GM18858 (cell line): ENCODE measurements around the gene POFUT1.
"Not testable (repeated sequence)": the region's sequence is repeated elsewhere in the genome, so short reads cannot be mapped to it uniquely, and the experiment has no call there.

Experiments used
- ATAC-seq: cut with Tn5 transposase; IDR thresholded peaks from one replicate; pipeline ENCODE4 v1.9.1; 2021; ENCODE audit not compliant: unreplicated experiment

Gene POFUT1

DNA sequence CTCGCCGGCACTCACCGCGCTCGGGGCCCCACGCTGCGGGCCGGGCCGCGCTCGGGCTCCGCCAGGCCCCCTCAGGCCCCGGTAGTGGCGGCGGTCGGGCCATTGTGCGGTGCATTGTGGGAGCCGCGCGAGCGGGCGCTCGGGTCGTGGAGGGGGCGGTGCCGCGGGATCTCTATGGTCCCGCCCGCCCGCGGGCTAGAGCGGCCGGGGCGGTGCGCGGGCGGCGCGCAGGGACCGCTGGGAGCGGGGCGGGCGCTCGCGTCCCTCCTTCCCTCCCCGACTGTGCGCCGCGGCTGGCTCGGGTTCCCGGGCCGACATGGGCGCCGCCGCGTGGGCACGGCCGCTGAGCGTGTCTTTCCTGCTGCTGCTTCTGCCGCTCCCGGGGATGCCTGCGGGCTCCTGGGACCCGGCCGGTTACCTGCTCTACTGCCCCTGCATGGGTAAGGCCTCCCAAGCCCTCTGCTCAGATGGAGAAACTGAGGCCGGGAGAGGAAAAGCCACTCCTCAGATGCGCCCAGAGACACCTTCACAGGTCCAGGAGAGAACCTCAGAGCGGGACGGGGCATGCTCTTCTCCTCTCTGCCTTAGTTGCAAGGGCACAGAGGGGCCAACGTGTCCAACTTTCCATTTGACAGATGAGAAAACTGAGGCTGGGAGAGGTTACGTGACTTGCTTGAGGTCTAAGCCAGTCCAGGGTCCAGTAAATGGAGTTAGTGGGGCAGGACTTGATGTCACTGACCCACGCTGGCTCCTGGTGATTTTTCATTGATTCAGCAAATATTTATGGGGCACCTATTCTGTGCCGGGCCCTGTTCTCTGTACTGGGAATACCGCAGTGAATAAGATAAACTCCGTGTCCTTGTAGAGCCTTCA lies at the start of gene POFUT1, which contains the start of gene PLAGL2:
TSS of gene POFUT1 (plus strand) at position 255 of the 873 bp plus-strand sequence. CDS start at position 317, 62 bp downstream.
TSS of gene PLAGL2 (minus strand) at position 118 of the 873 bp plus-strand sequence. CDS start 5,565 bp downstream, outside the sequence.
- peak; percentile 84 for ATAC-seq

DNA sequence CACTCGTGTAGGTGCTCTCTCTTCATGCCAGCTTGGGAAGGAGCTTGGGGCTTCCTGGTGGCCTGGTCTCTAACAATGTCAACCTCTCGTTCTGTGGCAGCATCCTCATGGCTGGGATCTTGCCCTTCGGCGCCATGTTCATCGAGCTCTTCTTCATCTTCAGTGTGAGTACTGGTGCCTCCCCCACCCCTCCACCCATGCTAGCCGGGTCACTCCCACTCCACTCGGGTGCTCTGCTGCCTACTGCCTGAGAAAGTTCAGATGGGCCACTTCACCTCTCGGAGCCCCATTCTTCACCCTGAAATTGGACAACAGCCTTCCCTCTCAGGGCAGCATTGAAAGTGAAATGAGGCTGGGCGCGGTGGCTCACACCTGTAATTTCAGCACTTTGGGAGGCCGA lies 49.3 kb upstream of the POFUT1 start:
- no peak for ATAC-seq

DNA sequence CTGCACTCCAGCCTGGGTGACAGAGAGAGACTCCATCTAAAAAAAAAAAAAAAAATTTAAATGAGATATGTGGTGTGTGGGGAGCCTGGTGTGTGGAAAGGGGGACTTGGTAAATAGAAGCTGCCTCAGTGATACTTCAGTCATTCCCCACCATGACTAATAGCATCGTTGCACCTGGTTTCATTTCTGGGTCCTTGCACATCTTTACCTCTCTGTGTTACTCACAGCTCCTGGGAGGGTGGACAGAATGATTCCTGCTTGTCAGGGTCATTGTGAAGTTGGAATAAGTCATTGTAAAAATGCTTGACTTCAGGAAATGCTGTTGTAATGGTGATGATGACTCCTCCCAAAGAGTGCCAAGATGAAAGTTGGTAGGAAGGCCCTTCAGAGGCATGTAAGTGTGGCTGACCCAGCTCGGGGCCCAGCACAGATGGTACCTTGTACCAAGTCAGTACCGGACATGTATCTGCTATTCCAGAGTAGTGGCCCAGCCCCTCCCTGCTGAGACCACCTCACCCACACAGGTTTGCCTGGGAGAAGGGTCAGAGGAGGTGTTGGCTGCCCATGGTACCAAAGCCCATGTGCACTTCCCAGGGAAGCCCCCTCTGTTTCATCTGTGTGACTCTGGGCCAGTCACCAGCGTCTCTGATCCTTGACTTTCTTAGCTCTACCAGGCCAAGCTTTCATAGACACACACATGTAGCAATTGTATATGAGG lies 48.6 kb upstream of the POFUT1 start:
- no peak for ATAC-seq

DNA sequence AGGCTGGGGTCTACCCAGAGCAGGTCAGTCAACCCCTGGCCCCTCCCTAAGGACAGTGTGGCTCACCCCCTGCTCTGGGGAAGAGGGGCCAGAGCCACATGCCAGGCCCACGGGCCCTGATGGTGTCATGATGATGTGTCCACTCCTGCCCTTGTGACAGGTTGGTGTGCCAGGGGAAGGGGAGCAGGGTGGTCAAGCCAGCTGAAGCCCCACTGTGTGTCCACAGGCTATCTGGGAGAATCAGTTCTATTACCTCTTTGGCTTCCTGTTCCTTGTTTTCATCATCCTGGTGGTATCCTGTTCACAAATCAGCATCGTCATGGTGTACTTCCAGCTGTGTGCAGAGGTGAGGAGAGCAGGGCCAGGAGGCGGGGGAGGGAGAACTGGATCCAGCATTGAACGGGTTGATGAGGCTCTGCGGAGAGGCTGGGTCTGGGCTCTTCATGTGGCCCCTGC lies 47.9 kb upstream of the POFUT1 start:
- no peak for ATAC-seq

DNA sequence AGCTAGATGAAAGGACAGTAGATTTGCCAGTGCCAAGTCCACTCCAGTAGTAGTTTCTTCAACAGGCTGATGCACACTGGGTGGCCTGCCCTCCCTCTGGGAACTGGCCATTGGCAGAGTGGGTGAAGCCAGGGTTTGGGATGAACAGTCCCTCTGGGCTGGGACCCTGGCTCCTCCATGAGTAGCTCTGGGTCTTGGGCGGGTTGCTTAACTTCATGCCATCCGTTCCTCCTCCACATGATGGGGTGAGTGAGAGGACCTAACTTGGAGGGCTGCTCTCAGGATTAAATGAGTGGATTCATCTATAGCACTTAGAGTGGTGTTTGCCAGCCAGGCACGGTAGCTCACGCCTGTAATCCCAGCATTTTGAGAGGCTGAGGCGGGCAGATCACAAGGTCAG lies 47.3 kb upstream of the POFUT1 start:
- ATAC-seq, result no peak

DNA sequence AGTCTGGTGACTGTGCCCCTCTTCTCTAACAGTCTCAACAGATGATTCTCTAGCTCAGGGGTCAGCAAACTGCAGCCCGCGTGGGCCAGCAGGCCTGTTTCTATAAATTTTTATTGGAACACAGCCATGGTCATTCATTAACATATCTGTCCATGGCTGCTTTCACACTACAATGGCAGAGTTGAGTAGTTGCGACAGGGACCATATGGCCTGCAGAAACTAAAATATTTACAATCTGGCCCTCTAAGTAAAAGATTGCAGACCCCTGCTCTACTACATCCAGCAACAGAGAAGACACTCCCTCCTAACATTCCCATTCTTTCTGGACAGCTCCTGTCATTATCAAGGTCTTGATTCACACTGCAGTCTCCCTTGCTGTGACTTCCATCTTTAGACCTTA lies 45.3 kb upstream of the POFUT1 start:
- ATAC-seq, result no peak

DNA sequence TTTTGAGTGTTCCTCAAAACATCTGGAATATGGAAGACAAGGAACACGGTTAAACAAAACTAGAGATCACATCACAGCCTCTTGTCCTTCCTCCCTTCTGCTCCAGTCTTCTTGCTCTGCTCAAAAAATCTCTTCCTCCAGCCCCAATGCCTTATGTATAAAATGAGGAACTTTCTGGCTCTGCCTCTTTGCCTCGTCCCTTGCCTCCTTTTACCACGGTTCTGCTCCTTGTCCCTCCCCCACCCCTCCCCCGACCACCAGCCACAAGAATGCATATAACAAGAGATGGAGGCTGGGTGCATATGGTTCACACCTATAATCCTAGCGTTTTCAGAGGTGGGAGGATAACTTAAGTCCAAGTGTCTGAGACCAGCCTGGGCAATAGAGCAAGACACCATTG lies 43.7 kb upstream of the POFUT1 start:
- ATAC-seq, result no peak

DNA sequence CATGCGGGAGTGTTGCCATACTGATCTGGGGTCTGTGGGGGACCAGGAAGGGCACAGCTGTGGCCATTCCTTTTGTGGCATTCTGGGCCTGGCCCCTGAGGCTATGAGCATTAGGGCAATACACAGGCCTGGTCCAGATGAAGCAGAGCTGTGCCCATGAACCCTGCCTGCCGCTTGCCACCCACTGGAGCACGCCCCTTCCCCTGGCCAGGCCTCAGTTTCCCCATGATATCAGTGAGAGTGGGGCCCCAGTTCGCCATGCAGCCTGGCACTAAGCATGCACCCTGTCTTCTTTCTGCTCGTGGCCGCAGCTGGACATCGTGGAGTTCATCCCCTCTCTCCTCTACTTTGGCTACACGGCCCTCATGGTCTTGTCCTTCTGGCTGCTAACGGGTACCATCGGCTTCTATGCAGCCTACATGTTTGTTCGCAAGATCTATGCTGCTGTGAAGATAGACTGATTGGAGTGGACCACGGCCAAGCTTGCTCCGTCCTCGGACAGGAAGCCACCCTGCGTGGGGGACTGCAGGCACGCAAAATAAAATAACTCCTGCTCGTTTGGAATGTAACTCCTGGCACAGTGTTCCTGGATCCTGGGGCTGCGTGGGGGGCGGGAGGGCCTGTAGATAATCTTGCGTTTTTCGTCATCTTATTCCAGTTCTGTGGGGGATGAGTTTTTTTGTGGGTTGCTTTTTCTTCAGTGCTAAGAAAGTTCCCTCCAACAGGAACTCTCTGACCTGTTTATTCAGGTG lies 42.5 kb upstream of the POFUT1 start:
- no peak for ATAC-seq

DNA sequence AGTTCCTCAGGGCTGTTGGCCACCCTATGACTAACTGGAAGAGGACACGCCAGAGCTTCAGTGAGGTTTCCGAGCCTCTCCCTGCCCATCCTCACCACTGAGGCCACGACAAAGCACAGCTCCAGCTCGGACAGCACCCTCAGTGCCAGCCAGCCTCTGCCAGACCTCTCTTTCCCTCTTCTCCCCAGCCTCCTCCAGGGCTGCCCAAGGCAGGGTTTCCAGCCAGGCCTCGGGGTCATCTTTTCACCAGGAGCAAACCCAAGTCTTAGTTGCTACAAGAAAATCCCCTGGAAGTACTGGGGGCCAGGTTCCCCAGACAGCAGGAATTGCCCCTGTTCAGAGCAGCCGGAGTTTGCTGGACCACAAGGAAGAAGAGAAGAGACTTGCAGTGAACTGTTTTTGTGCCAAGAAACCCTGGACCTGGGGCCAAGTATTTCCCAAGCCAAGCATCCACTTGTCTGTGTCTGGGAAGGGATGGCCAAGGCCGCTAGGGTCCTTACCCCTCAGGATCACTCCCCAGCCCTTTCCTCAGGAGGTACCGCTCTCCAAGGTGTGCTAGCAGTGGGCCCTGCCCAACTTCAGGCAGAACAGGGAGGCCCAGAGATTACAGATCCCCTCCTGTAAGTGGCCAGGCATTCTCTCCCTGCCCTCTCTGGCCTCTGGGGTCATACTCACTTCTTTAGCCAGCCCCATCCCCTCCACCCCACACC lies 41.7 kb upstream of the POFUT1 start:
- no peak for ATAC-seq

DNA sequence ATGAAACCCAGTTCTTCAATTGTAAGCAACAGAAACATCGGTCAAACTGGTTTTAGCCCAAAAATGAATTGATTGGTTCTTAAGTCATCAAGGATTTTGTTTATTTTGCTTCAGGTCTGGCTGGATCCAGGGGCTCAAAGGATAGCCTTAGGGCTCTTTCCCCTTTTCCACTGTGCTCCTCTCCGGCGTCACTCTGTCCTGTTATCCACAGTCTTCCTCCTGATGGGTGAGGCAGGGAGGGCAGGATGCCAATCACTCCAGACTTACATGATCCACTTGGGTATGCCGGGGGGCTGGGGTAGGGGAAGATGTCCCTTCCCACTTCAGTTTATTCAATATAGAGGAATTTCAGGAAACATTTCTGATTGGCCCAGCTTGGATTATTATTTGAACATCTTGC lies 40.1 kb upstream of the POFUT1 start:
- ATAC-seq, result no peak

DNA sequence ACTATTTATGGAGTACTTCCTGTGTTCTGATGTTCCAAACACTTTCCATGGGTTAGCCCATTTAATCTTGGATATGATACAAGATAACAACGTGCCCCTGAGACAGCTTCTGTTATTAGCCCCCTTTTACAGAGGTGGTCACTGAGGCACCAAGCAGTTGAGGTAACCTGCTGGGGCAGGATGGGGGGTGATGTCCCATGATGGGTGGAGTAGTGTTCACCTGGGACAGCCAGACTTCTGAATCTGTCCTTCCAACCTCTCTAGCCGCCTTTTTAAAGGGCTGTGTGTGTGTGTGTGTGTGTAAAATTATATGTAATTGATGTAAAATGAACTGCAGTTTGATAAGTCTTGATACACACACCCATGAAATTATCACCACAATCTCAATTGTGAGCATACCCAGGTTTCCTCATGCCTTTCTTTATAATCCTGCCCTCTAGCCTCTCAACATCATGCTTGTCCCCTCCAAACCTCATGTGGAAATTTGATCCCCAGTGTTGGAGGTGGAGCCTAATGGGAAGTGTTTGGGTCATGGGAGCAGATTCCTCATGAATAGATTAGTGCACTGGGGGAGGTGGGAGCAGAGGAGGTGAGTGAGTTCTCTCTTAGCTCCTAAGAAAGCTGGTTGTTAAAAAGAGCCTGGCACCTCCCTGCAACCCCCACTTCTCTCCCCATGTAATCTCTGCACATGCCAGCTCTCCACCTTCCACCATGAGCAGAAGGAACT lies 39.3 kb upstream of the POFUT1 start:
- ATAC-seq, result no peak

DNA sequence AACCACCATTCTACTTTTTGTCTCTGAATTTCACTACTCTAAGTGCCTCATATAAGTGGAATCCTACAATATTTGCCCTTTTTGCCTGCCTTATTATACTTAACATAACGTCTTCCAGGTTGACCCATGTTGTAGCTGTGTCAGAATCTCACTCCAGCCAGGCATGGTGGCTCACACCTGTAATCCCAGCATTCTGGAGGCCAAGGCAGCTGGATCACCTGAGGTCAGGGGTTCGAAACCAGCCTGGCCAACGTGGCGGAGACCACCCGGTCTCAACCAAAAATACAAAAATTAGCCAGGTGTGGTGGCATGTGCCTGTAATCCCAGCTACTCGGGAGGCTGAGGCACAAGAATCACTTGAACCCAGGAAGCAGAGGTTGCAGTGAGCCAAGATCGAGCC lies 30.0 kb upstream of the POFUT1 start:
- not testable (repeated sequence) for ATAC-seq

DNA sequence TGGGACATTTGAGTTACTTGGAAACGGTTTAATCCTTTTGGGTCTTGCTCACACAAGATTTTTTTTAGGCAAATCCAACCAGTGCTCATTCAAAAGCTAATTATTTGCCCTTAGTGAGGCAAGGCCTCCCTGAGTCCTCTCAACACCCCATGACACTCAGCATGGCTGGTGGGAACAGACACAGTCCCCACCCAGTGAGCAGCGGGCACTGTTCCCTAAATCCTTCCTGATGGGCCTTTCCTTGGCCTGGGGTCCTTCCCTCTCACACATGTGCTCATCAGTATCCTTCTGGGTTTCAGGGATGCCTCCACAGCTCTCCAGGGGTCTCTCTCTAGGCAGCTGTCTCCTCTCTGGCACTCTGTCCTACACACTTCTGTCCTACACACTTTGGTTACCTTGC lies 28.2 kb upstream of the POFUT1 start:
- no peak for ATAC-seq

DNA sequence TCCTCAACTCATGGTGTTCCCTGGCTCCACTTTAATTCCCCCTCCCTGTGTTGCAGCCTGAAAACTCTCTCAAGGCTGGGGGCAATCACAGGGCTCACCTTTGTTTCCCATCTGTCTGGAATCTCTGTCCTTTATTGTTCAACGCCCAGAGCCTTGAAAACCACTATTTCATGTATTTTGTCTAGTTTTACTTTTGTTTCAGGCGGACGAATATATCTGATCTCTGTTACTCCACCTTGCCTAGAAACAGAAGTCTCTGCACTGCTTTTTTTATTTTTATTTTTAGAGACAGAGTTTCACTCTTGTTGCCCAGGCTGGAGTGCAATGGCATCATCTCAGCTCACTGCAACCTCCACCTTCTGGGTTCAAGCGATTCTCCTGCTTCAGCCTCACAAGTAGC lies 27.7 kb upstream of the POFUT1 start:
- ATAC-seq, result no peak

DNA sequence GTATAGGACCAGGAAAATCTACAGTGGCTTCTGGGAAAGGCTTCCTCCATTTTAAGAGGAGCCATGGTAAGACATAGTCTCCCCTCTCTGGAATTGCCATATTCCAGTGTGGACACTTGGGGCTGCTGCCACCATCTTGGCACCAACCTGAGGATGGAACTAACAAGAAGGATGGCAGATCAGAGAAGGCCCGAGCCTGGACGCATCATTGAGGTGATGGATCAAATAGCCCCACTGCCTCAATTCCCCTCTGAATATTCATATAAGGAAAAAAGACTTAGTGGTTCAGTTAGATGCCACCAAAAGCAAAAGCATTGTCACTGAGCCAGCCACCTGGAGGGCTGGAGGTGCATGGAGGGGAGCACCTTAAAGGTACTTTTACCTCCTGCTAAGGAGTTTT lies 26.1 kb upstream of the POFUT1 start:
- ATAC-seq, result no peak

DNA sequence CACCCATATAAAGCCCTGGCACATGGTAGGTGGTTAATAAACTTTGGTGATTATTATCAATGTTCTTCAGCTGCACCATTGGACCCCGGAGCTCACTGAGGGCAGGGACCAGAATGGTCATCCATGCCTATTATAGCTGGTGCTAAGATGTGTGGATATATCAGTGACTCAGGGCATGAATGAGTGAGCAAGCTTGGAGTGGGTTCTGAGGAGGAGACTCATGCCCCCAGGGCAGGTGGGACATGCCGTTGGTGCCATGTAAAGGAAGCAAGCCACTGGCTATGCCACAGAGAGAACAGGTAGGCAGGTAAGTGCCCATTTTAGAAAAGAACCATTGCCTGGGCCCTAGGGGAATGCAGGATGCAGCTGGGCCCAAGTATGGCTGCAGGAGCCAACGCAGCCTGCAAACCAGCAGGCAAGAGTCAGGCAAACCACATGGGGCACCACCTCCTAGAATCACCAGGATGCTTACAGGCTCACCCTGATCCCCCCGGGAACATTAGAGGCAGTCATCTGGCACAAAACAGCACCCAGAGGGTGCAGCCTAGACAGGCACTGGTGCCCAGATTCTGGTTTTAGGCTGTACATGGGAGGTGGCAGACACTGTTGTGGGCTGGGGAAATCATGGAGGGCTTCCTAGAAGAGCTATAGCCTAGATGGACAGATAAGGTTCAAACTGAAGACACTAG lies 23.6 kb upstream of the POFUT1 start:
- ATAC-seq, result no peak

DNA sequence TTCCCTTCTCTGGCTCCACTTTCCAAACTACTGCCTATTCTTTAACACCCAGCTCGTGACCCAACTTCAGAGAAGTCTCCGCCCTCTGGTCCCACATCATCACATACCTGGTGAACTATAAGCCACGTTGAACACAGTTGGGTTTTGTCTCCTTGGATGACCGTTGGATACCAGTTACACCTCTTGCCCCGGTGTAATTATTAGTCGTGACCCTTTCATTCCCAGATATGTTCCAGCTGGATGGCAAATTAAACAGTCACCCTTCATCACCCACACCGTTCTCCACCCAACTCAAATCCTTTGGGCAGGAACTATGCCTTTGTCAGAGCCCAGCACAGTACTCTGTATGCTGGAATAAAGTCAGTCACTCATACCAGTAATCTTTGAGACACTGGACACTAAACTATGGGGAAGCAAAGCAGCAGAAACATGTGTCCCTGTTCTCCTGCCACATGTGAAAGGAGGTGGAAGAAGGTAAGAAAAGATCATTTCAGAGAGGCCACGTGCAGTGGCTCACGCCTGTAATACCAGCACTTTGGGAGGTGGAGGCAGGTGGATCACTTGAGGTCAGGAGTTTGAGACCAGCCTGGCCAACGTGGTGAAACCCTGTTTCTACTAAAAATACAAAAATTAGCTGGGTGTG lies 22.6 kb upstream of the POFUT1 start:
- ATAC-seq, result no peak

DNA sequence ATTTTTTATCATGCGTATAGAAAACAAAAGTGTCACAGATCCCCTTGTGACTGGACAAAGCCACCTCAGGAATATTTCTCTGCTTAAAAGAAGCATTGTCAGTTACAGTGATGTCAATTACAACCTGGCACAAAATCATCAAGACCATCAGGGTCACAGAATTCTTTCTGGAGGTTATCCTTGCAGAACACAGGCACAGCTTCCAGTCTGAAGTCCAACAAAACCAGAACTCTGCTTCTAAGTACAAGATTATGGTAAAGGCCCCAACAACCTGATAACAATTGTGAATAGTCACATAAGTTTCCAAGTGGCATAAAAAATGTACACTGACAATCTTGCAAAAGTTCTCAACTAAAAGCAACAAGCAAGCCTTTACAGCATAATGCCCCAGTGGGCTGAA lies 21.2 kb upstream of the POFUT1 start:
- no peak for ATAC-seq
